HG03280 (cell line): ENCODE measurements around the gene AOPEP.

Source experiments
- ATAC-seq: cut with Tn5 transposase; IDR thresholded peaks from one replicate; pipeline ENCODE4 v1.9.1; 2021; ENCODE audit warnings: mild to moderate bottlenecking, moderate library complexity; ENCODE audit not compliant: unreplicated experiment

The AOPEP gene

GRCh38 chr9:94891183-94891582 is 164.7 kb downstream of the AOPEP start:
- no peak for ATAC-seq

DNA sequence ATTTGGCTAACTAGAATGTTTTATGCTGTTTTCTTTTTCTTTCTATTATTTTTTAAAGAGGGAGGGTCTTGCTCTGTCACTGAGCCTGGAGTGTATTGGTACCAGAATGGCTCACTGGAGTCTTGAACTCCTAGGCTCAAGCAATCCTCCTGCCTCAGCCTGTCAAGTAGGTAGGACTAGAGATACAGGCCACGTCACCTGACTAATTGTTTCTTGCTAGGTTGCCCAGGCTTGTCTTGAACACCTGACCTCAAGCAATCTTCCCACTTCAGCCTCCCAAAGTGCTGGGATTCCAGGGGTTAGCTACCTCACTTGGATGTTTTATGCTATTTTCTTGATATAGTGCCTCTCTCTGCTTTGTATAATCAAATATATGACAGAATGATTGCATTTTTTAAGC is 166.2 kb downstream of the AOPEP start:
- no peak for ATAC-seq

DNA sequence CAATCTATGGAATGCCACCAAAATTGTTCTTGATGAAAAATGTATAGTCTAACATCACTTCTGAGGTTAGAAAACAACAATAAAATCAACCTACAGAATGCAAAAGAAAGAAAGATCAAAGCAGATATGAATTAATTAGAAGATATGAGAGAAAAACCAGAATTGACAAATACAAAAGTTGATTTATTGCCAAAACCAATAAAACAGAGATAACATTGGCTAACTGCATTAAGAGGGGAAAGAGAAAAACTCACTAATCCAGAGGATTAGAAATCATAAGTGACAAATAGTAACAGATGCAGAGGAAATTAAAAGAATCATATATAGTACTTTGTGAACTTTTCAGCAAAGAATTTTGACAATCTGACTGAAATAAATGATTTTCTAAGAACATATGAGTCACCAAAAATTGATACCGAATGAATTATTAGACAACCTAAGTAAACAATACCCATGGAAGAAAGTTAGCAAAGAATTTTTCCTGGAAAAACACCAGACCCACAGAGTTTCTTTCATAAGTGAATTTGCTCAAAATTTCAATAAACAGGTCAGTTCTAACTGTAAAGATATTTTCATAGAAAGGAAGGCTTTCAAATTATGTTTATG is 167.7 kb downstream of the AOPEP start:
- no peak for ATAC-seq

- no peak for ATAC-seq
Measured at GRCh38 chr9:94895668-94896067, 169.2 kb downstream of the AOPEP start.

DNA sequence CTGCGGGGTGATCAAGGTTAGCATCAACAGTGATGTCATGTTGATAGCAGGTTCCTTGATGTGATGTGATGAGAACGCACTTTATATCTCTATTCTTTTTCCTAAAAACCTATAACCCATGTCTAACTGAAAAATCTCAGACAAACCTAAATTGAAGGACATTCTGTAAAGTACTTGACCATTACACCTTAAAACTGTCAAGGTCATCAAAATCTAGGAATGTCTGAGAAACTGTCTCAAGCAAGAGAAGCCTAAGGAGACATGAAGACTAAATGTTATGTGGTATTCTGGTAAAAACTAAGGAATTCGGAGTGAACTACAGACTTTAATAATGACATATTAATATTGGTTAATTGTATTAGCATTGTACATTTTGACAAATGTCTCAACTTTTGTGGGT is 170.0 kb downstream of the AOPEP start:
- no peak for ATAC-seq

- no peak for ATAC-seq
Measured at GRCh38 chr9:94899464-94900221, 173.1 kb downstream of the AOPEP start.

- ATAC-seq = no peak
Measured at GRCh38 chr9:94900222-94901018, 173.9 kb downstream of the AOPEP start.

DNA sequence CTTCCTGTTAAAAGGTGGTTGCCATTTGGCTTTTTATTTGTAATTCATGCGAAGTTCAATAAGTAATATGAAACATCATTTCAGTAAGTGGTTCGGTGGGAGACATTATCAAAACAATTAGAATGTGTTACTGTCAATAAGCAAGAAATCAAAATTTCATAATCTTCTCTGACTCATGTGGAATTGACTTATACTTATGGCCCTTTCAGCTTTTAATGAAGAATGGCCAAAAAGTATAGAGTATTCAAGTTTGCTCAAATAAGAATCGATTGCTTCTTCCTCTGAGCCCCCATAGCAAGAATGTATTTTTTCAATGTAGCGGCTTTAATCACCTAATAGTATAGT is 174.5 kb downstream of the AOPEP start:
- no peak for ATAC-seq

- ATAC-seq = no peak
Measured at GRCh38 chr9:94903961-94904421, 177.5 kb downstream of the AOPEP start.

DNA sequence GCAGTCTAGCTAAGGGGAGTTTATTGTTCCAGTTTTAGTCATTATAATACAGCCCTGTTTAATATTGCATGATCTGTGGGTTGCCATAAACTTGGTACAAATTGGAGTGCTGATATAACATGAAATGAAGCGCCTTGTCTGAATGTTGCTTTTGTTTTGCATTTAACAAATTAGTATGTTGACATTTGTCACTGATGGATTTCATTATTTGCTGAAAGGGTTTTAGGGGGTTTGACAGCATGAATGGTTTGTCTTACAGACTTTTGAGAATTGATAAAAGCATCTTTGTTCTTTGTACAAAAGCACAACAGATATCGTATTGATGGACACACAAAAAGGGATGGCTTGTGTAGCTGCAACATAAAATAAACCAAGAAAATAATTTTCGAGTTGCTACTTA is 178.3 kb downstream of the AOPEP start:
- no peak for ATAC-seq

GRCh38 chr9:94905606-94906005 is 179.1 kb downstream of the AOPEP start:
- ATAC-seq = no peak

- ATAC-seq = no peak
Measured at GRCh38 chr9:94906181-94906580, 179.7 kb downstream of the AOPEP start.

DNA sequence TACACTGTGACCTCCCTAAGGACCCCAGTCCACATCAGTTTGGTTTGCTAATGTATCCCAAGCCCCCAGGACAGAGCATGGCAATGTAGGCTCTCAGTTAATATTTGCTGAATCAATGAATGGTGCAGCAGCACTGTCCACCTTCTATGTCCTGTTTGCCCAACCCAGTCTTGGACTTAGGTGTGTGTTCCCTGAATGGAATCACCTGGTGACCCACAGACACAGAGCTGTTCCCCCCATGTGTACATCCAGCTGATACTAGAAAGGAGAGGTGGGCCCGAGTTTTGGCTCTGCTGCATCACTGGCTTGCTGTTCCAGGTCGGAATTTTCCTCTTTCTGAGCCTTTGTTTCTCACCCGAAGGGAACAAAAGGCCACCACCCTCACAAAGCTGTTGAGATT is 180.2 kb downstream of the AOPEP start:
- no peak for ATAC-seq

DNA sequence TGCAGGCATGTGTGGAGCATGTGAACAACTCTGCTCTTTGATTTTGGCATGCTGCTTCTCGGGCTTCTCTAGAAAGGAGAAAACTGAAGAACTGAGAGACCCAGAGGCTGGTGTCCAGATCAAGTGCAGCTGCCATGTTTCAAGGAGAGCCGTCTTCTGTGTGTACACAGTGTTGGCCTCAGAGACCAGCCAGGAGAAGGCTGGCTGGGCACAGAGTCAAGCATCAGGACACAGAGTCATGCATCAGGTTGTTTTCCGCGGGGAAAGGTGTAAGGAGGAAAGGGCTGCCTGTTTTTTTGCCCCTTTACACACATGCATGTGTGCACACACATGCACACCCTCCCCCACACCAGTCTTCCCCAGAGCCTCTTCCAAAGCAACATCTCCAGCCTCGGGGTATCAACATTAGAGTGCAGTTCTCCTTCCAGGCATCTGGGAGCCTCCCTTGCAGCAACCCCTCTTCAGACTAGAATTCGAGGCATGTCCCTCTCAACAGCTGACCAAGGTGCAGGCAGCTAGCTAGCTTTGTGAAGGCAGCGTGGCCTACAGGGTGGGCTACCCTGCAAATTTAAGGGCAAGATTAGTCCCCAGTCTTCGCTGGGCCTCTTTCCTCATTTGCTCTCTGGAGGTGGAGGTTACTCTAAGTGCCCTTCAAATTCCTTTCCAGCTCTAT is 180.9 kb downstream of the AOPEP start:
- no peak for ATAC-seq

- ATAC-seq = no peak
Measured at GRCh38 chr9:94908011-94908563, 181.6 kb downstream of the AOPEP start.

GRCh38 chr9:94908583-94909249 is 182.2 kb downstream of the AOPEP start:
- ATAC-seq = no peak

GRCh38 chr9:94909250-94909894 is 182.9 kb downstream of the AOPEP start:
- ATAC-seq = no peak

GRCh38 chr9:94909965-94910730 is 183.6 kb downstream of the AOPEP start:
- no peak for ATAC-seq

GRCh38 chr9:94911211-94911610 is 184.7 kb downstream of the AOPEP start:
- ATAC-seq = no peak
